Omental fat pad (tissue), 4 donors: ENCODE results near the gene GAA. TPM values are rescaled to one million over a fixed set of nuclear protein-coding genes. Genes with fewer than 3 reads are reported as not detected.

Experiments
- ATAC-seq: fragments of 150-250 bp; one replicate; pipeline ENCODE4 v1.9.1; 2016; ENCODE audit warnings: mild to moderate bottlenecking, moderate library complexity; ENCODE audit not compliant: low FRiP score
- DNase-seq: peaks from one replicate; pipeline ENCODE4 v3.0.0-alpha.2; 2019; ENCODE audit warnings: low spot score
- CTCF ChIP-seq, 3 donors: fragments of 450-650 bp; IDR thresholded peaks; one replicate each; pipeline ENCODE4 v1.5.1; 2016 to 2017; ENCODE audit warnings: antibody characterized with exemption in 3 of 3, mild to moderate bottlenecking in 3 of 3, moderate library complexity in 2 of 3
- total RNA-seq, 4 donors: library from RNA; depleted of rRNA; stranded (reverse); fragments of >200 nt; gene quantifications; one replicate each; pipeline ENCODE4 v1.1.0, GENCODE V29; 2016

GAA gene
- total RNA-seq, 4 donors from 2014 or later, result 52.8 to 83.0 (median 64.8) TPM

GRCh38 chr17:80061421-80061820 is 40.0 kb upstream of the GAA start:
- ATAC-seq, result no peak
- DNase-seq, result no peak
- TF ChIP-seq CTCF (IDR thresholded peaks at IDR 0.05), result no peak

- no peak for DNase-seq
- no peak for ATAC-seq
- no peak for TF ChIP-seq CTCF (IDR thresholded peaks at IDR 0.05)
These were observed 37.4 kb upstream of the GAA start for GRCh38 chr17:80063830-80064585.

DNA sequence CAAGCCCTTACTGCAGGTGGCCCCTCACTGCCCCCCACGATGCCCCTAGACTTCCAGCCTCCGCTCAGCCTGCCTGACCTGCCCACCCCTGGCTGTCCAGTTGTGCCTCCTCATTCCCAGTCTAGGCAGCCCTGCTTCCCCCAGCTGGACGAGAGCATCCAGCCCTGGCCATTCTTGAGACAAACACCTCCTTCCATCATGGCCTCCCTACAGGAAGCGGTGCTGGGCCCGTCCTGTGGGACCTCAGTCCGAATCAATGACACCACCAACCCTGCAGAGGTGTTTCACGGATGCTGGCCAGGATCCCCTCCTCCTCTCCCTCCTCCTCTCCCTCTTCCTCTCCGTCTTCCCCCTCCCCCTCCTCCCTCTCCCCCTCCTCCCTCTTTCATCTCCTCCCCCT is 36.7 kb upstream of the GAA start:
- no peak for DNase-seq
- ATAC-seq, result no peak
- no peak for TF ChIP-seq CTCF (IDR thresholded peaks at IDR 0.05)

DNA sequence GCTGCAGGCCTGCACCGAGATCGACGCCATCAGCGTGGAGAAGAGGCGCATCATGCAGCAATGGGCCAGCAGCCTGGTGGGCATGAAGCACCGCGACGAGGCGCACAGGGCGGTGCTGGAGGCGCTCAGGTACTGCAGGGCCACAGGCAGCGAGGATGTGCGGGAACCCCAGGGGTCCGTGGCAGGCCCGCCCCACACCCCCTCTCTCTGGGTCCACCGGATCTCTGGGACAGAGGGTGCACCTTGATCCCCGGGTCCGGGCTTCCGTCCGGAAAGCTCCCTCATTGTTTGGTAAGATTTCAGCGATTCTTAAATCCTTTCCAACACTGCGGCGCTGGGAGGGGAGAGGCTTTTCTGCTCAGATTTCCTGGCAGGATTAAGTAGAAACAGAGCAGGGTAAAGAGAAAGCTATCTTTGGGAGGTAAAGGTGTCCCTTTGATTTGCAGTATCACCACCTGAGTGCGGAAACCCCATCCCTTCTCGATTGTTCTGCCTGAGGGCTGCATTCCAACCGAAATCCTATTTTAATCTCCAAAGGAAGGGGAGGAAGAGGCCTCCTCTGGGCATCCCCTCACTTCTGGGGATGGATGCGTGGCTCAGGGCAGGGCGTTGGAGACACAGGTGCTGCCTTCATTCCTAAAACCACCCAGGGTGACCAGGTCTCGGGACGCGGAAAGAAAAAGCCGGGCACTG is 35.8 kb upstream of the GAA start:
- no peak for ATAC-seq
- no peak for DNase-seq
- TF ChIP-seq CTCF (IDR thresholded peaks at IDR 0.05), result no peak

- no peak for TF ChIP-seq CTCF (IDR thresholded peaks at IDR 0.05)
- ATAC-seq (no peak), DNase-seq (no peak)
These were observed 33.9 kb upstream of the GAA start for GRCh38 chr17:80067393-80067986.

- no peak for DNase-seq
- peak; percentile 45 for ATAC-seq
- TF ChIP-seq CTCF (IDR thresholded peaks at IDR 0.05), result no peak
These were observed 32.8 kb upstream of the GAA start for GRCh38 chr17:80068301-80069222.
